Psoas muscle (tissue), 8 donors: ENCODE measurements around the gene IGSF8. TPM values are rescaled to one million over a fixed set of nuclear protein-coding genes. Genes with fewer than 3 reads are reported as not detected.

Experiments
- ATAC-seq, 4 donors: fragments of 200-7000 bp; cut with Tn5 transposase; one replicate each; pipeline ENCODE4 v1.9.1; 2020; ENCODE audit warnings: moderate library complexity in 3 of 4, mild to moderate bottlenecking in 2 of 4
- DNase-seq, 2 donors: peaks; one replicate each; pipeline ENCODE4 v3.0.0-alpha.2; 2020
- H3K27ac ChIP-seq: fragments of 200-600 bp; one replicate; pipeline ENCODE4 v1.8.0; 2022
- H3K27me3 ChIP-seq, 3 donors: fragments of 200-600 bp in 1 of 3; one replicate each; pipeline versions ENCODE4 v1.6.1 to v1.8.0; 2013 to 2022; ENCODE audit warnings: low read length in 2 of 3, mild to moderate bottlenecking in 2 of 3, moderate library complexity in 1 of 3; ENCODE audit not compliant: insufficient read depth in 3 of 3
- H3K36me3 ChIP-seq, 2 donors: fragments of 200-600 bp in 1 of 2; one replicate each; pipeline versions ENCODE4 v1.6.1 to v1.8.0; 2013 to 2022; ENCODE audit warnings: low read depth in 1 of 2, mild to moderate bottlenecking in 1 of 2, moderate library complexity in 1 of 2; ENCODE audit not compliant: insufficient read depth in 1 of 2
- H3K4me1 ChIP-seq: fragments of 200-600 bp; one replicate; pipeline ENCODE4 v1.8.0; 2022
- H3K4me3 ChIP-seq: fragments of 200-600 bp; one replicate; pipeline ENCODE4 v1.8.0; 2022; ENCODE audit warnings: mild to moderate bottlenecking
- H3K9me3 ChIP-seq: fragments of 200-600 bp; one replicate; pipeline ENCODE4 v1.8.0; 2022
- WGBS, 3 donors: extraction: QIAGEN DNeasy Blood & Tissue Kit; methylation state at CpG; one replicate each; pipeline versions ENCODE4 v1.1.6 to v1.1.7; 2013; 5-methylcytosine and 5-hydroxymethylcytosine counted together
- intact Hi-C, 2 donors: fragments of 100-400 bp; cut with DNase I; formaldehyde crosslinking; loops; one replicate each; pipeline versions ENCODE4 v1.11.0 to v1.14.2; 2022
- polyA plus RNA-seq, 3 donors: library from polyadenylated mRNA; stranded (reverse); fragments of 200-250 nt; gene quantifications; one replicate each; pipeline ENCODE4 v1.2.3, GENCODE V29; 2013
- total RNA-seq, 4 donors: library from RNA; stranded (reverse); fragmentation: NEBNext Ultra II Directional in 2 of 4; extraction: Animal tissue kit (Norgen Biotek cat#: 25700) in 2 of 4; gene quantifications; one replicate each; pipeline versions ENCODE4 v1.2.1 to v1.2.4, GENCODE V29; 2021 to 2023
- TF ChIP-seq, protein P1 (sequence below): fragments of 200-600 bp; IDR thresholded peaks from one replicate; pipeline ENCODE4 v1.8.0; 2022; ENCODE audit warnings: antibody characterized with exemption
- donor health status: healthy with polysubstance abuse.
- donor health status: DM: no; HTN: no; CAD: no; lungs with moderate emphysema.
- donor health status: Bipolar disorder and iron deficiency.
- donor health status: healthy.
- donor health status: DM: yes; HTN: yes; CAD: no.
- donor health status: DM: no; HTN: no; CAD: no.
- donor health status: DM: no; HTN: no; CAD: no.
- donor health status: DM: yes; HTN: yes; CAD: no.

The IGSF8 gene
- total and polyA plus RNA-seq, 7 donors: 4.3 to 8.6 (median 6.4) TPM

DNA sequence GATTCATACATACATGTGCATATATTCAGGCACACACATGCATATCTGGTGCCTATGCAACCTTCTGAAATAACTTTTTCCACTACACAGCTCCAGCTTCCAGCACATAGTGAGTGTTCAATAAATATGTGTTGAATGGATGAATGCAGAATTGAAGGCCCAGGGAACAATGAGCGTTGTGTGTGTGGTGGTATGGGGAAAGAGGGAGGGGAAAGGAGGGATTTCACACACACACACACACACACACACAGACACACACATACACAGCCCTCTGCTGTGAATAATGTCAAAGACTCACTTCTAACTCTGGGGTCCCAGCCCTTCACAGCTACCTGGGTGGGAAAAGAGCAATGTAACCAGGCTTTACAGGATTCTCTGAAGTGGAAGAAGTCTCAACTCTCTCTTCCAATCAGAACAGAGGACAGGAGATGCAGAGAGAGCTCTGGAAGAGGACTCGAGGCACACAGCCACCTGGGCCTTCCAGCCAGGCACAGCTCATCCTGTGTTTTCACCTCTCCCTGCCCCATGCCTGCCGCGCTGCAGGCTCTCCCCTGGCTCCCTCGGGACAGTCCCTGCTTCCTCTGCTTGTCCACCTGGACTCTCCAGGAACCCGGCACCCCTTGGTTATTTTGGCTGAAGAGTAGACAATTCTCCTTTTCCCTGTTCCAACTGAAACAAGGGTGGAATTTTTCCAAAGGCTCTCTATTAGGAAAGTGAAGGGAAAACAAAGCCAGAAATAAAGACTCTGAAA lies 5.4 kb upstream of the IGSF8 start:
- Histone ChIP-seq H3K4me3 (no peak overlapping the region), H3K27me3 (no peaks in the 10 kb centered on the region), H3K4me1 (peaks cover 18% of the 10 kb centered on the region), H3K27ac (peak overlapping the region; percentile 14), H3K36me3 (no peaks in the 10 kb centered on the region), H3K9me3 (no peaks in the 10 kb centered on the region)
- no peak for ATAC-seq
- intact Hi-C loops: loop anchor here in 1 of 2 donors (5.0 kb wide), 2 partner anchors 53 to 143 kb away; no protein-coding TSS in a partner anchor
- DNase-seq: no peak
- TF ChIP-seq, protein P1, sequence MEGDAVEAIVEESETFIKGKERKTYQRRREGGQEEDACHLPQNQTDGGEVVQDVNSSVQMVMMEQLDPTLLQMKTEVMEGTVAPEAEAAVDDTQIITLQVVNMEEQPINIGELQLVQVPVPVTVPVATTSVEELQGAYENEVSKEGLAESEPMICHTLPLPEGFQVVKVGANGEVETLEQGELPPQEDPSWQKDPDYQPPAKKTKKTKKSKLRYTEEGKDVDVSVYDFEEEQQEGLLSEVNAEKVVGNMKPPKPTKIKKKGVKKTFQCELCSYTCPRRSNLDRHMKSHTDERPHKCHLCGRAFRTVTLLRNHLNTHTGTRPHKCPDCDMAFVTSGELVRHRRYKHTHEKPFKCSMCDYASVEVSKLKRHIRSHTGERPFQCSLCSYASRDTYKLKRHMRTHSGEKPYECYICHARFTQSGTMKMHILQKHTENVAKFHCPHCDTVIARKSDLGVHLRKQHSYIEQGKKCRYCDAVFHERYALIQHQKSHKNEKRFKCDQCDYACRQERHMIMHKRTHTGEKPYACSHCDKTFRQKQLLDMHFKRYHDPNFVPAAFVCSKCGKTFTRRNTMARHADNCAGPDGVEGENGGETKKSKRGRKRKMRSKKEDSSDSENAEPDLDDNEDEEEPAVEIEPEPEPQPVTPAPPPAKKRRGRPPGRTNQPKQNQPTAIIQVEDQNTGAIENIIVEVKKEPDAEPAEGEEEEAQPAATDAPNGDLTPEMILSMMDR: no peak
- WGBS, 3 donors: 39 to 52% (median 43%) methylated on average over 6 of the region's 6 CpGs

DNA sequence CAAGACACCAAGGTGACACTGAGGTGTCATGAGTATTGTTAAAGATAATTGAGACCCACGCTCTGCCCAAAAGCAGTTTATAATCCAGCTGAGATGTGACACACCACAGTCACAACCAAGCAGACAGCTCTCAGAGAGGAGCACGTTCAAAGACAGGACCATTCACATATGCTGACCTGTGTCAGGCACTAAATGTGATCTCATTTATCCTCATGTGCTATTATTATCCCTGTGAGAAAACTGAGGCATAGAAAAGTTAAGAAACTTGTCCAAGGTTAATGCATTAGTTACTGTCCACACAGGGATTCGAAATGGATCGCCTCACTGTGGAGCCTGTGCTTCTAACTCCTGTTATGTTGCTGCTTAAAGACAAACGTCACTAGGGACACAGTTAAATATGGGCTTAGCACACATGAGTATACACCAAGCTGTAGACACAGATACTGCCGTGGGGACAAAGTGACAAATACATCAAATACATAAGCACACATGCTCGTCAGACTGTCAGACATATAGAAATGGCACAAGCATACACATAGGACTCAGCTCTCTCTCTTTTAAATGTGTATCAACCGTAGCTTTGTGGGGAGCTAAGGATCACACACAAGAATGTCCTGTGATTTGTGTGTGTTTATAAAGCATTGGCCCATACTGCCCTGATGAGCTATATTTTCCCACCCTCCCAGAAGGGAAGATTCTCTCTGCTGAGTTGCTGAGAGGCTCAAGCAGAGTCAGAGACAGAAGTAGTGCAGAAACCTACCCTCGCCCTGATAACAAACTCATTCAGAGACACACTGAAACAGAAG lies 3.5 kb upstream of the IGSF8 start:
- Histone ChIP-seq H3K27me3 (no peaks in the 10 kb centered on the region), H3K27ac (peak overlapping the region; percentile 93), H3K36me3 (no peaks in the 10 kb centered on the region), H3K9me3 (no peaks in the 10 kb centered on the region), H3K4me3 (no peak overlapping the region), H3K4me1 (peaks cover 29% of the 10 kb centered on the region)
- TF ChIP-seq, protein P1: no peak
- 29 to 43% (median 37%) methylated on average over 9 of the region's 9 CpGs for WGBS, 3 donors
- ATAC-seq: peak; percentile 12 to 61 (median 44)
- intact Hi-C loops: loop anchor here (2.0 to 5.0 kb wide), 4 partner anchors 55 to 189 kb away; no protein-coding TSS in a partner anchor
- DNase-seq: no peak

DNA sequence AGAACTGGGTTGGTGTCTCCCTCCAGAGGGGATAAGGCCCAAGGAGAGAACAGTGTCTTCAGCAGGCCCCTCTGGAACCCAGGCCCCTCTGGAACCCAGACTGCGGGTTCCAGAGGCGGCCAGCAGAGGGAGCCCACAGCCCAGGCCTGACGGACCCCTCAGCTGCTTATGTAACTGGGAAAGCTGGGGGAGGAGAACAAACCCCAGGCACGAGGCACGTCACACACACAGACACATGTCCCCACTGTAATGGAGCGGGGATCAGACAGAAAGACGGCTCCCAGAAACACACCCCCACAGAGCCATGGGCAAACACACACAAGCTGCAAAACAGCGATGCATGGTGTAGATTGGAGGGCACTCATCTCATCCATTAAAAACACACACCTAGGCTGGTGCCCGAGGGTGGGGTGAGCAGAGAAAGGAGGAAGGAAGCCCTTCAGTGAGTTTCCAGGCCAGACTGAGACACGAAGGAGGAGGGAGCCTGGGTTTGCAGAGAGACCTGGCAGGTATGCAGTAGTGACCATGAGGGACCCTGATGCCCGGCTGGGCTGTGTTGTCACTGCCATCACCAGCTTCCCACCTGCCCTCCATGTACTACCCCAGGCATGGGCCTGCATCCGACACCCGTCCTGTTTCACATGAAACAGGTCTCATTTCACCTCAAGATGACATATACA lies 2.8 kb upstream of the IGSF8 start:
- DNase-seq (peak; percentile 80 to 89), ATAC-seq (peak; percentile 60 to 73 (median 63))
- TF ChIP-seq, protein P1: peak; percentile 82
- H3K4me1 ChIP-seq: peaks cover 35% of the 10 kb centered on the region
- no peaks in the 10 kb centered on the region for H3K36me3 ChIP-seq
- WGBS, 3 donors: 13 to 19% (median 14%) methylated on average over 13 of the region's 13 CpGs
- H3K27ac ChIP-seq: peak overlapping the region; percentile 93
- intact Hi-C loops: loop anchor here (2.0 to 5.0 kb wide), 4 partner anchors 56 to 190 kb away; no protein-coding TSS in a partner anchor
- no peaks in the 10 kb centered on the region for H3K27me3 ChIP-seq
- no peaks in the 10 kb centered on the region for H3K9me3 ChIP-seq
- H3K4me3 ChIP-seq: peak overlapping the region; percentile 22

- Histone ChIP-seq H3K27me3 (no peaks in the 10 kb centered on the region), H3K4me3 (no peak overlapping the region), H3K4me1 (peaks cover 41% of the 10 kb centered on the region), H3K9me3 (no peaks in the 10 kb centered on the region), H3K27ac (peak overlapping the region; percentile 93), H3K36me3 (peaks cover 0 to 4% of the 10 kb centered on the region in 2 donors)
- intact Hi-C loops: loop anchor here (2.0 to 5.0 kb wide), 6 partner anchors 57 to 277 kb away; partner anchors contain the start of gene PEA15 (in 1 of the 2)
- TF ChIP-seq, protein P1: no peak
- WGBS, 3 donors: 92 to 97% (median 92%) methylated on average over 2 of the region's 2 CpGs
- DNase-seq: no peak
- ATAC-seq: no peak
Measured at GRCh38 chr1:160099716-160100375, 1.4 kb upstream of the IGSF8 start.
